GM11168 (cell line): Measurements from ENCODE around the gene CREB5.

Experiments
- in situ Hi-C: fragments of 300-500 bp; cut with MboI; formaldehyde crosslinking; loops from one replicate; pipeline ENCODE4 v1.12.0; 2022; ENCODE audit warnings: low sequenced_read_pairs; ENCODE audit not compliant: unreplicated experiment

The CREB5 gene

DNA sequence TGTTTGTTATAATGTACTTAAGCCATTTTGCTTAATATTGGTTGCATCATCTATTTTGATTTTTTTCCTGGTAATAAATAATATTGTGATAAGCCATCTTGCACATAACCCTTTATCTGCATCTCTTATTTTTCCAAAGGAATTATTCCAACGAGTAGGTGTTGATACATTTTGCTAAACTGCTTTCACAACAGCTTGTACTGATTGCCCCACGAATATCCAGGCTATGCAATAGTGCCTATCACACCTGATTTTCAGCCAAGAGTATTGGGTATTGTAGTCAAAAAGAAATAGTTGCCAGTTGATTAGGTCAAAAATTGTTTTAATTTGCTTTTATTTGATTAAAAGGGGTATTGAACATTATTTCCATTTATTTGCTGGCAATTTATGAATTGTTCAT is 20.7 kb downstream of the CREB5 start:
- in situ Hi-C loops = no loop called here

DNA sequence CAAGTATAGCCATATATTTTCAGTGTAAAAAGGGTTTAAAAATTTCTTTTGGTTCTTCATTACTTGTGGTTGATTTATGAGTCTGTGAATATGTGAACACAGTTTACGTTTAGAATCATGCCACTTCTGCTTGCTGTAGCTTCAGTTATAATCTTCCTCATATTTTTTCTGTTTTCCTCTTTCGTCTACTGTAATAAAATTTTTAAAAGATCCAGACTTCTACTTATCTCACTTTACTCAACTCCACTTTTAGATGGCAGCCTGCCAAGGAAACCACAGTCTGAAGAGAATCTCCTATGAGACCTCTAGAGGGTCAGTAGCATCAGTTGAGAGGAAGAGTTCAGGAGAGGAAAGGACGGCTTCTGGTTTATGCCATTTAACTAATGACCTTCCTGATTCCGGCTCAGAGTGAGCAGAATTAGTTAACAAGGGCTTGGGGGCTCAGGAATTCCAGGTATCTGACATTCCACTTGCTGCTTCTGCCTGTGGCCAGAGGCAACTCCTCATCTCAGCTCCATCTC is 21.4 kb downstream of the CREB5 start:
- in situ Hi-C loops = no loop called here

DNA sequence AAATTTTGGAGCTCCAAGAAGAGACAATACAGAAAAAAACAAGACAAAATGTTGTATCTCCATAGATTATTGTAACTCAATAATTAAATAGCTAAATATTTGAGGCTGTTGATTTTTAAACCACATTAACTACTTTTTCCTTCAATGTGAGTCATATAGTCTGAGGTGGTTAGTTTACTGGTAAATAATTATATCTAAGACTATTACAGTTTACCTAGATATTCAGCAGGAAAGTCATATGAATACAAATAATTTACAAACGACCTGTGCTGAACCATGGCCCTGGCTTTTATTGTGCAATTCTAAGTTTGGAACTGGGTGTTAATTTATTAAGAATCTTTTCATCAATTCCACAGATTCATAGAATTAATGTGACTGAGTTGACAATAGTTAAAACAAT is 22.2 kb downstream of the CREB5 start:
- in situ Hi-C loops = no loop called here

DNA sequence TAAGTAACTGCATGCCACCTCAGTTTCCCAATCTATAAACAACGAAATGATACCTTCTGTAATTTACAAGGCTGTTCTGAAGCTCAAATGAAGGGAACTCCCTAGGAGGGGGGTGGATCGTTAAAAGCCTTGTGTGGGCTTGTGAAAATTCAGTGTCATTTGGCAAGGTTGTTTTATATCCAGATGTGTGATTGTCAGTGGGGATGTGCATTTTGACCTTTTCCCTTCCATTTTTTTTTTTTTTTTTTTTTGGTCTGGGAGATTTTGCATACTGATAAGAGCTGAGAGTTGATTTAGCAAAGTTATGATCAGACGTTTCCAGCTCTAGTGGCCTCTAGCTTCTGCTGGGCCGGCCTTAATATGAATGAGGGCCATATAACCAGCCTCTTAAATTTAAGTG is 22.8 kb downstream of the CREB5 start:
- in situ Hi-C loops = no loop called here

DNA sequence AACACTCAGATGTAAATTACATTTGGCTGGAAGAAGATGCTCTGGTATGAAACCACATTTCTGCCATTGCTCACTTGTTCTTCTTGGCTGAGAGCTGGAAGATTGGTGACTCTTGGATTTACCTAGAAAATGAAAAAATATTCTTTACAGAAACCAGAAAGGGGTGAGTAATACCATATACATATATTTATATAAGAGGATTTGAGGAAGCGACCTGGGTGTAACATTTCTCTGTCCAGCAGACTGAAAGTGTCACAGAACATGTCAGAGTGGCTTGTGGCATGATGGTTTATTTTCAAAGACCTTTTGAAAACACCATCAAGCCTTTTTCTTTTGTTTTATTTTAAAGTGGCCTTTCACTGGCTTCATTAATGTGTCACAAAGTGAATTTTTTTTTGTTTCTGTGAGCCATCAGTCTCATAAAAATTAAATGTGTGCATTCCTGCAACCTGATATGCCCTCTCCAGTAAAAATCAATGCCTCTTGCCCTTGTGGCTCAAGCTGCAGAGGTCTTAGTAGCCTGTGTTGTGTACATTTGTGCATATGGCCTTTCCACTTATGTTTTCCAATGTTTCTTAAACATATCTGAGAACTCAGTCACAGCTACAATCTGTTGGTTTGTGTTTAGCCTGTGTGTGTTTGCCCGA is 23.5 kb downstream of the CREB5 start:
- in situ Hi-C loops = no loop called here

DNA sequence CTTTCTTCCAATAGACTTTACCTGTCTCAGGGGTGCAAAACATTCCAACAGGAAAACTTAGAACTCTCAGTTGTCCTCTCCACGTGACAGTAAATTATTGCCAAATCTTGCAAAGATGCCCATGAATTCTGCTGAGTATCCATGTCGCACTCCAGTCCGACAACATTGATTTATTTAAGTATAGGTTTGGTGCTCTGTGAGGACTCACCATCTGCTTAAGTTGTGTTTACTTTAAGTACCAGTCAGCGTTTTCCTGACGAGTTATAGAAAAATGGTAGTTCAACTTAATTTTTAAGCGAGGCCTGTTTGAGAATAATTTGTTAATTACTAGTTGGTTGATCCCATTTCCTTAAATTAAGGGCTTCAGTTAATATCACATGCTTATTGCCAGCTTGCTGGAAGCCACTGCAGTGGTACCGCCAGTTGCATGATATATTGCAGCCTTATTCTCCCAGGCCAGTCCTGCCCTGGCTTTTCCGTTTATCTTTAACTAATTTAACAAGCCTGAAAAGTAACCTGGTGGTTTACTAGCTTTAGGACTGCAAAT is 27.8 kb downstream of the CREB5 start:
- in situ Hi-C loops = no loop called here

DNA sequence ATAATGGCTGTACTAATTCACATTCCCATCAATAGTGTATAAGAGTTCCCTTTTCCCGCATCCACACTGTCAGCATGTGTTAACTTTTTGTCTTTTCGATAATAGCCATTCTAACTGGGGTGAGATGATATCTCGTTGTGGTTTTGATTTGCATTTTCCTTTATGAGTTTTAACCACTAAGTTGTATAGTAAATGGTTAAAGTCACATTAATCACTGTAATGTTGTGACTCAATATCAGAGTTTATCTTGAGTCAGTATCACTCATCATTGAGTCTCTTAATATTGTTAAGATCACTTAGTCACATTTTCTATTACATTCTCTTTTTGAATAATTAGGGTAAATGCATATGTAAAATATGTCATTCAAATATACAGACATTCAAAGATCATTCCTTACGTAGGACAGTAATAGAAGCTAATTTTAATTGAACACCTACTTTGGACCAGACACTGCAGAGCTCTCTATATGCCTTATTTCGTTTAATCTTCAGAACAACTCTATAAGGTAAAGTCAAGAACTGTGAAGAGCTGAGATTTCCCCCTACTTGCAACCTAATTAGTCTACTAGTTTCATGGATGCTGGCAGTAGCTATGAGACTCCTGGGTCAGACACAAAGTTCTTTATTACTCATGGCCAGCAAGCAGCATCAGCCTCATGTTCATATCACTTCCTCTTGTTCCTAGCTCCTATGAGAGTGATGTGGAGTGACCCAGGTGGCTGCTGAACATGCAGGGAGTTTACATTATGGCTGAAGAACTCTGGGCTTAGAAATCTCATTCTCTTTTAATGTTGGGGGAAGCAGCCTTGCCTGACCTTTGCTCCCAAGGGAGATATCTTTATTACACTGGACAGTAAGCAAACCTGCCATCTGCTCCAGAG is 30.5 kb downstream of the CREB5 start:
- in situ Hi-C loops = no loop called here

DNA sequence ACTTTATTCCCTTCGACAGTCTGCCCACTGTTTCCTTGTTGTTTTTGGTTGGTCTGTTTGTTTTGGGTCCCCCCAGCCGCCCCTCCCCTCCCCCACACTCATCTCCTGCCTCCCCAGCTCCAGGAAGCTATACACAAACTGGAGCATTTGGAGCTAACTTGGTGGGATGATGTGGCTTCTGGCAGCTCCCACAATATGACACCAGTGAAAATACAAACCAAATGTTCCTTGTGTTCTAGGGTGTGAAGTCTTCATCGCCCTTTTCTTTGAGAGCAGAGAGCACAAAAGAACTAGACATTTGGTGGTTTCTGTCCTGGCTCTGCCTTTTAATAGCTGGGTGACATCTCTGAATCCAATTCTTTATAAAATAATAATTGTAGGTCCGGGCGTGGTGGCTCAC is 33.8 kb downstream of the CREB5 start:
- in situ Hi-C loops = no loop called here

DNA sequence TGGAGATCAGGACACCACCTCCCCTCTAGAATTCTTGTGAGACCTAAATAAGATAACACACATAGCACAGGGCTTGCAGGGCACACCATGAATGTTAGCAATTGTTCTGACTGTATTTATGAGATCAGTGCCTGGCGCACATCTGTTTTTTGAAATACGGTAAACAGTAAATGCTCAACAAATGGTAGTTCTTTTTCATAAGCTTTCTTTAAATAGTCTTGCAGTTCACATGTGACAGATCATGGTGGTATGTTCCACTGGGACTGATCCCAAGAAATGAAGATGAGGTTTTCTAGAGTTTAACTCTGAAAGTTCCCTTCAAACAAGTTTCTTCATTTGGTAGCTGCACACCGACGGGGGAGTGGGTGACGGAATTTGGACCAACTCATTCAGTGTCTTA is 34.8 kb downstream of the CREB5 start:
- in situ Hi-C loops = no loop called here

DNA sequence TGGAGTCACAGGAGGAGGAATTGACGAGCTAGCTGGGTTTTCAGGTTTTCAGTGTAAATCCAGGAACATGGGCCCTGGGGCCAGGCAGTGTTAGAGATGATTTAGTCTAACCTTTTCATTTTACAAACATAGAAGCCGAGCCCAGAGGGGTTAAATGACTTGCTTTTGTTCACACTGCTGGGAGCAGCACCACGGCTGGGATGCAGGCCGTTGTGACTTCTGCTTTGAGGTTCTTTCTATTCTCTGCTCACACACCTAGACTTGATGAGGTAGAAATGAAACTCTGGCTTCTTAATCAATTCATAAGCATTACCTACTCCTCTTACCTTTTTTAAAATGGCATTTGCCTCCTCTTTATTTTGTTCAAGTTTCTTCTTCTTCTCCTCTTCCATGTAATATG is 36.4 kb downstream of the CREB5 start:
- in situ Hi-C loops = no loop called here

DNA sequence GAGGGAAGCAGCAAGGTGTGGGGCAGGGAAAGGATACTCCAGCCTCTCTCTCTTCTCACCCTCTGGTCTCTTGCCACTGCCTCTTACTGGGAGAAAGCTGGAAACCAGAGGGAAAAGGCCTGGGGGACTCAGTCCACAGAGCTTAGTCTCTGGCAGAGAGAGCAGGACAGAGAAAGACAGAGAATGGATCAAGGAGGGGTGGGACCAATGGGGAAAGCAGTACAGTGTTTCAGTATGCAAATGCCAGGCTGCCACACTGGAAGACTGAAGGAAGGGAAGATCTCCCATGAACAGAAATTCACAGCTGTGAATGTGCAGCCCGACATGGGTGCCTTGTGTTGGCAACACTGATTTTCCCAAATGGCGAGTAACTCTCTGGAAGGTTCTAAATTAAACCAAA is 40.4 kb downstream of the CREB5 start:
- in situ Hi-C loops = no loop called here

DNA sequence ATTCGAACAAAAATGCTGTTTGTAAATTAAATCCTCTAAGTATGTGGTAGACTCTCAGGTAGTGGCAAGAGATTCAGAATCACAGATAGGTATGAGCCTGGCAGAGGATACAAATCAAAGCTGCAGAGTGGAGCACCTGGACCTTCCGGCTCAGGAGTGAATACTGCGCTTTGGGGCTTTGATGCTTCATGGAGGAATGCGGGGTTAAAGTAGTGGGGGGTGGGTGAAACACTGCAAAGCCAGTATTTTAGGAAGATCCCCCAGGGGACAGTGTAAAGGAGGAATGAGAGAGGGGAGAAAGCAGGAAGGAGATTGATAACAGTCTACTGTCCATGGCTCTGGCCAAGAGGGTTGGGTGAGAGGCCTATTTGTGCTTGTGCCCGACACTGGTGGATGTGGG is 43.2 kb downstream of the CREB5 start:
- in situ Hi-C loops = no loop called here

DNA sequence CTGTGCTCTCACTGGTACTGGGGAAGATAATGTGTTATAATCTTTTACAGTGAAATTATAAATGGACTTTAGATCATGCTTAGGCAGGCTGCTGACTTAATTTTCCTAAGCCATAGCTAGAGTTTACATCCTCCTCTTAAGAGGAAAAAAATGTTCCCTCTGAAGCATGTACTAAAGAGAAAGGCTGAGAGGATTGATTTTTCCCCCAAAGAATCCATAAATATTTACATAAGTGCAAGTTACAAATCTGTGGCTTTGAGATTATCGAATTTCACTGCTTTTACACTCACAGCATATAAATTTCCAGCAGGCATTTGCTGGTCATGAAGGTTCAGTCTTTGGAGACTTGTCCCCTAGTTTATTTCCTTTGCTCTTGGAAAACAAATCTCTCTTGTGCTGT is 43.7 kb downstream of the CREB5 start:
- in situ Hi-C loops = no loop called here

DNA sequence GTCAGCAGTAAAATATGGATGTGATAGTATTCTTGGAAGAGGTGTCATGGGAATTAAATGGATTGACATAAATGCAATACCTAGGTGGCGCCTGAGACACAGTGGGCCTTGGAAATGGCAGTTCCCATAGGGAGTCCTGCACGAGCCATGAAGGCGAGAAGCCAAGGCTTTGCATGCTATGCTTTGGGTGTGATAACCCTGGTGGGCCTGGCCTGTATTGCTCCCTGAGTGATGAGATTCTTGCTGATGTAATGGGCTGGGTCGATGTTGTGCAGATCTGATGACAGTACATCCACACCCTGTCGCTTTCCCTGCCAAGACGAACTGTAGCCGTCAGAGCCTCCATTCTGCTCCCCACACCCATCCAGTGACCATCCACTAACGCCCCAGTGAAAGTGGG is 46.4 kb downstream of the CREB5 start:
- in situ Hi-C loops = no loop called here

DNA sequence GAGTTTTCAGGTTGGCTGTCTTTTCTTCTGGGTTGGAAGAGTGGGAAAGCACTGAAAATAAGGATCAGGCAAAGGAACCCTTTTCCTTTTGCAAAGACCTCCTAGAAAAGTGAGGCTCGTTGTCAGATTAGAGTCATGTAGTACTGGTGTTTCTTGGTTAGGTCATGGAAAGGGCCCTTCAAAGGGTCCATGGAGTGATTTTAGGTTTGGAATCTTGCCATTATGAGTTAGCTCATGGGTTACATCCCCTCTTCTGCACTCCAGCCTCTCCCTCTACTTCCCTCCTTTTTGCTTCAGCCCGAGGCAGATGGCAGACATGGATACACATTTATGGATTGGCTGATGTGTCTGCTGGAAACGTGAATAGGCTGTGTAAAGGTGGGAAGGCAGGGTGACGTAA is 47.0 kb downstream of the CREB5 start:
- in situ Hi-C loops = no loop called here

DNA sequence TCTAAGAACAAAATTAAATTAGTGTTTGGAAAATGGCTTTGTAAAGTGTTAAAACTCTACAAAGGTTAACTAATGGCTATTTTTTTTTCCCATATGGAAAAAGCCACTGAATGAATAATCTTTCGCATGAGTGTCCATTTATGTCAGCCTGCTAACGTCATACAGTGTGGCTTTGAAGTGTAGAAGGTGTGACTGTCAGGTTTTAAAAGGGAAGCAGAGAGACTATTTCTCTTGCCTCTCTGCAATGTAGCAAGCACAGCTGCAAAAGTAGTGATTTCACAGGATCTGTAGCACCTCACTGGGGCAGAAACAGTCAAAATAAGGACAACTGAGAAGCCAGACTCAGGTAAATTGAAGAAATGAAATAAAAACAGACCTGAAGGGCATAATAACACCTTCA is 53.4 kb downstream of the CREB5 start:
- in situ Hi-C loops = no loop called here

DNA sequence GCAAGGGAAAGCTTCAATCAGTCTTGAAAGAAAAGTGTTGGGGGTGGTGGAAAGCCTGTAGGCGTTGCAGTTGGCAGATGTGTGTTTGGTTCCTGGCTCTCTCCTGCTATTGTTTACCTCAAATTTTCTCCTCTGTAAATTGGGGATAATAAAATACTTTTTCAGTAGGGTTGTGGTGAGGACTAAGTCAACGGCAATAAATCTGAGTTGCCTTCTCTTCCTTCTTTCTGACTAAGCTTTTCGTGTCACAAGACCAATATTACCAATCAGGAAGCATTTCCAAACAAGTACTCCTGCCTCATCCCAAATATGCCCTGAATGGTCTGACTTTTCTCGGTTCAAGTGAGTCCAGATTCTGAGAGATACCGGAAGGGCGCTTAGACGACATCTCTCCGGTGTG is 54.0 kb downstream of the CREB5 start:
- in situ Hi-C loops = no loop called here

DNA sequence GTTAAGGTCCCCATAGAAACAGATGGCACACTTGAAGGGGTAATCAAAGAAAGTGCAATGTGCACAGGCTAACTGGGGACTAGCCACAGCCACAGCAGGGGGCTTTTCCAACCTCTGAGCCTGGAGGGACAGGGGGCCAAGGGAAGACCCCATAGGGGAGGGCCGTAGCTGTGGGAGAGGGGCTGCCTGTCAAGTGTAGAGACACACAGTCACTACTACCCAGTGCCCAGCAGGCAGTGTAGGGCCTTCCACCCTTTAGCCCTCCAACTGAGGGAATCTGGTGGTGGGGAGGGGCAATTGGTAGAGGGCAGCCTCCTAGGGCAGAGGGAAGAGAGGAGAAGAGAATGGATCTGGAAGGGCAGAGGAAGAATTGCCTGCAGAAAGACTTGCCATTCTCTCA is 54.6 kb downstream of the CREB5 start:
- in situ Hi-C loops = no loop called here

DNA sequence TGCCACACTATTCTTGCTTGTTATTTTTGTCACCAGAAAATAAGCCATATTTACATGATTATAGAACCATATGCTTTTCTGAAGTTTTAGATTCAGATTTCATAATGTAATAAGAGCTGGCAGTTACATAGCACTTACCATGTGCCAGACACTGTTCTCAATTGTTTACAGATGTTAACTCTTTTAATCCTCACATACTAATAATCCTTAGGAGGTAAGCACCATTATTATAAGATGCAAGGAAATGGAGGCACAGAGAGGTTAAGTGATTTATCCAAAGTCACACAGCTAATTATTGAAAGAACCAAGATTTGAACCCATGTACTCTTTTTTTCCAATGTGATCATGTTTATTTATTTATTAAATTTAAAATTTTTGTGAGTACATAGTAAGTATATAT is 57.2 kb downstream of the CREB5 start:
- in situ Hi-C loops = no loop called here

DNA sequence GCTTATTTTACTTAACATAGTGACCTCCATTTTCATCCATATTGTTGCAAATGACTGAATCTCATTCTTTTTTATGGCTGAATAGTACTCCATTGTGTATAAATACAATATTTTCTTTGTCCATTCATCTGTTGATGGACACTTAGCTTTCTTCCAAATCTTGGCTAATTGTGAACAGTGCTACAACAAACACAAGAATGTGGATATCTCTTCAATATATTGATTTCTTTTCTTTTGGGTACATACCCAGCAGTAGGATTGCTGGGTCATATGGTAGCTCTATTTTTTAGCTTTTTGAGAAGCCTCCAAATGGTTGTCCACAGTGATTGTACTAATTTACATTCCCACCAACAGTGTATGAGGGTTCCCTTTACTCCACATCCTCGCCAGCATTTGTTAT is 58.0 kb downstream of the CREB5 start:
- in situ Hi-C loops = no loop called here

DNA sequence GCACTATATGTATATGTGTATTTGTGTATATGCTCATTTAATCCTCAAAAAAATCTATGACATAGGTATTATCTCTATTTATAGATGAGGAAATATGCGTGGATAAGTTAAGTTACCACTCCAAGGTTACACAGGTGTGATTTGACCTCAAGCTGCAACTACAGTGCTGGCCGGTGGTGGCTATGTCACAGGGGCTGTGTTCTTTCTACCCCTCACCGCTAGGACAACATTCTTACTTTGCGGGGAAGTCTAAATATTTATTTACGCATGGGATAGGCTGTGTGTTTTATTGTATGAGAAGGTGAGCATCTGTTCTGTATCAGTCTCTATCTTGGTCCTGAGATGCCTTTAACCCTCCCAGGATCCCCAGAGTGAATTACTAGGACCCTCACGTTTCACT is 60.0 kb downstream of the CREB5 start:
- in situ Hi-C loops = no loop called here
